ENCODE results near the gene ZNF175.

DNA sequence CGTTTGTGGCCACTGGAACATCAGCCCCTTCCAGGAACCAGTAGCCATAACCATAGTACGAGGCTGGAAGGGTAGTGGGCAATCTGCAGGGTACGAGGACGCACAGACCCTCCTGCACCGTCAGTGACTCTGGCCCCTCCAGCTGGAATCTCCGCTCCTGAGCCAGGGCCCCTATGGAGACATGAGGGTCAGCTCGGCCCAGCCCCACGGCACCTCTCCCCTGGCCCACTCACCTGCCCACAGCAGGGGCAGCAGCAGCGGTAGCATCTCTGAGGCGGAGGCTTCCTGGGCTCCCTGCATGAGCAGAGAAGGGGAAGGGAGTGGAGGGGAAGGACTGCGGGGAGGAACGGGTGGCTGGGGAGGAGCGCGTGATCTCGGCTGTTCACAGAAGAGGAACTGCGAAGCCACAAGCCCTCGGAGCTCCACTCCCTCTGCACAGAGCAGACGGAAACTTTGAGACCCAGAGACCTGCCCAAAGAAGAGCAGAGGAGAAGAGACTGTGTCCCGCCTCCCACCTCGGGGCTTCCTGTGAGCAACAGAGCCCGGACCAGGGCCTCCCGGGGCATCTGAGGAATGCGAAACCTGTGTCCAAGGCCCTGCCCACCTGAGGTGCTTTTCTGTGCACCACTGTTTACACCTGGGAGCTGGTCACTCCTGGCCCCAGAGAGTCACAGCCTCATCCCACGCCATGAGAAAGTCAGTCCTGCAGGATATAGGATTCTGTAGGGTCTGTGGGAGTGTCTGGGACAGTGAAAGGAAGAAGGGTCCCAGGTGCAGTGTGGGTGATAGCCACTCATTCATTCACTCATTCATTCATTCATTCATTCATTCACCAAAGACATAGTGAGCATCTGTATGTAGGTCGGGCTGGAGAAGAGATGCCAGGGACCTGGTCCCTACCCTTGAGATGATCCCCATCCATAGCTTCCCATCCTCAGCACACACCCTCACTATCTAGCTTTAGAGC is 39.5 kb upstream of the ZNF175 start, which contains the start of gene SIGLEC6:
- TF ChIP-seq SIN3A (IDR thresholded peaks at IDR 0.05; ENCODE audit: low read depth) (no peak), YY1 (IDR thresholded peaks at IDR 0.05; ENCODE audit: extremely low read depth, insufficient replicate concordance, low read depth, low read length) (no peak), POLR2A (IDR thresholded peaks at IDR 0.05; ENCODE audit: borderline replicate concordance, extremely low read depth, insufficient read depth, insufficient read length) (no peak), ATF3 (IDR thresholded peaks at IDR 0.05) (no peak), CTCF (IDR thresholded peaks at IDR 0.05 in 2 of 3, conservative IDR thresholded peaks at IDR 0.05 in 1 of 3; ENCODE audit: borderline replicate concordance in 1 of 3, insufficient read depth in 1 of 3, low read depth in 2 of 3, low read length in 2 of 3) (no peak), EZH2 (IDR thresholded peaks at IDR 0.05) (no peak), ZFX (IDR thresholded peaks at IDR 0.05) (no peak), TCF7L2 (IDR thresholded peaks at IDR 0.05; ENCODE audit: borderline replicate concordance, extremely low read depth, insufficient read depth, insufficient read length) (no peak), SRF (IDR thresholded peaks at IDR 0.05; ENCODE audit: low read depth) (no peak), POLR2AphosphoS5 (IDR thresholded peaks at IDR 0.05; ENCODE audit: low read depth, low read length) (no peak), ZNF274 (IDR thresholded peaks at IDR 0.05; ENCODE audit: low read depth, low read length) (no peak)
- TF ChIP-seq, protein P1, sequence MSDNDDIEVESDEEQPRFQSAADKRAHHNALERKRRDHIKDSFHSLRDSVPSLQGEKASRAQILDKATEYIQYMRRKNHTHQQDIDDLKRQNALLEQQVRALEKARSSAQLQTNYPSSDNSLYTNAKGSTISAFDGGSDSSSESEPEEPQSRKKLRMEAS (IDR thresholded peaks at IDR 0.05) = no peak
- TF ChIP-seq, protein P2, sequence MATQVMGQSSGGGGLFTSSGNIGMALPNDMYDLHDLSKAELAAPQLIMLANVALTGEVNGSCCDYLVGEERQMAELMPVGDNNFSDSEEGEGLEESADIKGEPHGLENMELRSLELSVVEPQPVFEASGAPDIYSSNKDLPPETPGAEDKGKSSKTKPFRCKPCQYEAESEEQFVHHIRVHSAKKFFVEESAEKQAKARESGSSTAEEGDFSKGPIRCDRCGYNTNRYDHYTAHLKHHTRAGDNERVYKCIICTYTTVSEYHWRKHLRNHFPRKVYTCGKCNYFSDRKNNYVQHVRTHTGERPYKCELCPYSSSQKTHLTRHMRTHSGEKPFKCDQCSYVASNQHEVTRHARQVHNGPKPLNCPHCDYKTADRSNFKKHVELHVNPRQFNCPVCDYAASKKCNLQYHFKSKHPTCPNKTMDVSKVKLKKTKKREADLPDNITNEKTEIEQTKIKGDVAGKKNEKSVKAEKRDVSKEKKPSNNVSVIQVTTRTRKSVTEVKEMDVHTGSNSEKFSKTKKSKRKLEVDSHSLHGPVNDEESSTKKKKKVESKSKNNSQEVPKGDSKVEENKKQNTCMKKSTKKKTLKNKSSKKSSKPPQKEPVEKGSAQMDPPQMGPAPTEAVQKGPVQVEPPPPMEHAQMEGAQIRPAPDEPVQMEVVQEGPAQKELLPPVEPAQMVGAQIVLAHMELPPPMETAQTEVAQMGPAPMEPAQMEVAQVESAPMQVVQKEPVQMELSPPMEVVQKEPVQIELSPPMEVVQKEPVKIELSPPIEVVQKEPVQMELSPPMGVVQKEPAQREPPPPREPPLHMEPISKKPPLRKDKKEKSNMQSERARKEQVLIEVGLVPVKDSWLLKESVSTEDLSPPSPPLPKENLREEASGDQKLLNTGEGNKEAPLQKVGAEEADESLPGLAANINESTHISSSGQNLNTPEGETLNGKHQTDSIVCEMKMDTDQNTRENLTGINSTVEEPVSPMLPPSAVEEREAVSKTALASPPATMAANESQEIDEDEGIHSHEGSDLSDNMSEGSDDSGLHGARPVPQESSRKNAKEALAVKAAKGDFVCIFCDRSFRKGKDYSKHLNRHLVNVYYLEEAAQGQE (IDR thresholded peaks at IDR 0.05; ENCODE audit: low read depth) = no peak

Data from HCT116 (cell line).